Measurements from ENCODE around the gene SUB1. TPM values are rescaled to one million over a fixed set of nuclear protein-coding genes. Genes with fewer than 3 reads are reported as not detected.

Gene SUB1
- total RNA-seq, 2 donors from 2014 or later, result 135 to 190 TPM

GRCh38 chr5:32615236-32615635 is 29.9 kb downstream of the SUB1 start:
- Histone ChIP-seq H3K4me3 (no peak overlapping the region), H3K27me3 (replicated peaks; ENCODE audit: insufficient read depth) (no peaks in the 10 kb centered on the region), H3K9me3 (no peaks in the 10 kb centered on the region), H3K27ac (no peak overlapping the region), H3K36me3 (no peaks in the 10 kb centered on the region), H3K4me1 (replicated peaks) (no peaks in the 10 kb centered on the region)
- TF ChIP-seq POLR2A (IDR thresholded peaks at IDR 0.05) (no peak), CTCF (IDR thresholded peaks at IDR 0.05) (no peak), POLR2AphosphoS5 (IDR thresholded peaks at IDR 0.05) (no peak)
- DNase-seq (ENCODE audit: low spot score), result no peak
- 45% methylated on average over 3 of the region's 3 CpGs for WGBS
- intact Hi-C loops (cut with DNase I), result no loop called here

- WGBS, result 66% methylated on average over 2 of the region's 2 CpGs
- no peak for DNase-seq (ENCODE audit: low spot score)
- Histone ChIP-seq H3K27me3 (replicated peaks; ENCODE audit: insufficient read depth) (no peaks in the 10 kb centered on the region), H3K36me3 (no peaks in the 10 kb centered on the region), H3K4me3 (no peak overlapping the region), H3K27ac (no peak overlapping the region), H3K9me3 (no peaks in the 10 kb centered on the region), H3K4me1 (replicated peaks) (no peaks in the 10 kb centered on the region)
- TF ChIP-seq POLR2A (IDR thresholded peaks at IDR 0.05) (no peak), POLR2AphosphoS5 (IDR thresholded peaks at IDR 0.05) (no peak), CTCF (IDR thresholded peaks at IDR 0.05) (no peak)
- intact Hi-C loops (cut with DNase I), result no loop called here
These were observed 33.6 kb downstream of the SUB1 start for GRCh38 chr5:32618962-32619361.

- intact Hi-C loops (cut with DNase I), result no loop called here
- no peak for TF ChIP-seq POLR2A (IDR thresholded peaks at IDR 0.05)
- TF ChIP-seq POLR2AphosphoS5 (IDR thresholded peaks at IDR 0.05), result no peak
- no peak for TF ChIP-seq CTCF (IDR thresholded peaks at IDR 0.05)
- Histone ChIP-seq H3K27me3 (replicated peaks; ENCODE audit: insufficient read depth) (no peaks in the 10 kb centered on the region), H3K27ac (no peak overlapping the region), H3K36me3 (no peaks in the 10 kb centered on the region), H3K9me3 (no peaks in the 10 kb centered on the region), H3K4me1 (replicated peaks) (no peaks in the 10 kb centered on the region), H3K4me3 (no peak overlapping the region)
- no peak for DNase-seq (ENCODE audit: low spot score)
- WGBS, result 78% methylated on average over 8 of the region's 8 CpGs
These were observed 35.9 kb downstream of the SUB1 start for GRCh38 chr5:32621256-32621655.

- Histone ChIP-seq H3K4me3 (no peak overlapping the region), H3K27ac (no peak overlapping the region), H3K4me1 (replicated peaks) (no peaks in the 10 kb centered on the region), H3K36me3 (no peaks in the 10 kb centered on the region), H3K27me3 (replicated peaks; ENCODE audit: insufficient read depth) (no peaks in the 10 kb centered on the region), H3K9me3 (no peaks in the 10 kb centered on the region)
- no peak for DNase-seq (ENCODE audit: low spot score)
- TF ChIP-seq POLR2A (IDR thresholded peaks at IDR 0.05), result no peak
- peak in 1 of 4 experiments; percentile 18 for TF ChIP-seq CTCF (IDR thresholded peaks at IDR 0.05)
- 73% methylated on average over 3 of the region's 3 CpGs for WGBS
- intact Hi-C loops (cut with DNase I), result no loop called here
These were observed 39.7 kb downstream of the SUB1 start for GRCh38 chr5:32625106-32625505.

- H3K4me1 ChIP-seq (replicated peaks), result no peaks in the 10 kb centered on the region
- TF ChIP-seq POLR2A (IDR thresholded peaks at IDR 0.05), result no peak
- TF ChIP-seq POLR2AphosphoS5 (IDR thresholded peaks at IDR 0.05), result no peak
- no peak for TF ChIP-seq CTCF (IDR thresholded peaks at IDR 0.05)
- H3K9me3 ChIP-seq, result no peaks in the 10 kb centered on the region
- 82% methylated on average over 5 of the region's 5 CpGs for WGBS
- H3K27ac ChIP-seq, result no peak overlapping the region
- H3K27me3 ChIP-seq (replicated peaks; ENCODE audit: insufficient read depth), result no peaks in the 10 kb centered on the region
- H3K36me3 ChIP-seq, result no peaks in the 10 kb centered on the region
- DNase-seq (ENCODE audit: low spot score), result no peak
- intact Hi-C loops (cut with DNase I), result no loop called here
- no peak overlapping the region for H3K4me3 ChIP-seq
These were observed 40.2 kb downstream of the SUB1 start for GRCh38 chr5:32625547-32625946.

Measured in prostate gland (tissue), 2 donors.